SK-N-SH treated with all-trans-retinoic acid at 6 μM for 48 hours (cell line): Measurements from ENCODE around the gene EFL1.
"Not testable (repeated sequence)": the region's sequence is repeated elsewhere in the genome, so short reads cannot be mapped to it uniquely, and the experiment has no call there.

Experiments
- ATAC-seq: fragments of 200-7000 bp; cut with Tn5 transposase; 3 replicates; pipeline ENCODE4 v1.9.1; 2020; ENCODE audit warnings: mild to moderate bottlenecking, moderate library complexity
- ARNTL ChIP-seq: fragments of 450-650 bp; formaldehyde crosslinking; IDR thresholded peaks from 2 replicates; pipeline ENCODE4 v1.5.0; 2020; ENCODE audit warnings: low read depth, mild to moderate bottlenecking, moderate library complexity, borderline replicate concordance
- BACH2 ChIP-seq: fragments of 250-450 bp; sonication (Bioruptor Pico); IDR thresholded peaks from 2 replicates; pipeline ENCODE4 v1.9.0; 2021; ENCODE audit warnings: mild to moderate bottlenecking, borderline replicate concordance
- CSDC2 ChIP-seq: fragments of 250-450 bp; sonication (Bioruptor Pico); IDR thresholded peaks from 2 replicates; pipeline ENCODE4 v1.5.0; 2020; ENCODE audit warnings: mild to moderate bottlenecking, moderate library complexity
- ESRRG ChIP-seq: fragments of 250-450 bp; sonication (Bioruptor Pico); IDR thresholded peaks from 2 replicates; pipeline ENCODE4 v1.6.1; 2021; ENCODE audit warnings: mild to moderate bottlenecking
- GLIS3 ChIP-seq: fragments of 250-450 bp; sonication (Bioruptor Pico); IDR thresholded peaks from 2 replicates; pipeline ENCODE4 v1.5.0; 2020; ENCODE audit warnings: mild to moderate bottlenecking, moderate library complexity
- ISL1 ChIP-seq: fragments of 250-450 bp; sonication (Bioruptor Pico); IDR thresholded peaks from 2 replicates; pipeline ENCODE4 v2.1.2; 2022; ENCODE audit warnings: mild to moderate bottlenecking, moderate library complexity
- PPARA ChIP-seq: fragments of 250-450 bp; sonication (Bioruptor Pico); IDR thresholded peaks from 2 replicates; pipeline ENCODE4 v1.5.0; 2020; ENCODE audit warnings: mild to moderate bottlenecking, borderline replicate concordance
- RARB ChIP-seq: fragments of 250-450 bp; sonication (Bioruptor Pico); IDR thresholded peaks from 2 replicates; pipeline ENCODE4 v1.8.0; 2021; ENCODE audit warnings: mild to moderate bottlenecking, moderate library complexity
- SNAI2 ChIP-seq: fragments of 250-450 bp; sonication (Bioruptor Pico); IDR thresholded peaks from 2 replicates; pipeline ENCODE4 v1.5.0; 2020; ENCODE audit warnings: mild to moderate bottlenecking, moderate library complexity
- TCF4 ChIP-seq: fragments of 250-450 bp; sonication (Bioruptor Pico); IDR thresholded peaks from 2 replicates; pipeline ENCODE4 v1.8.0; 2021; ENCODE audit warnings: mild to moderate bottlenecking, moderate library complexity, borderline replicate concordance
- ZC3H10 ChIP-seq: fragments of 250-450 bp; sonication (Bioruptor Pico); IDR thresholded peaks from 2 replicates; pipeline ENCODE4 v1.5.1; 2021; ENCODE audit warnings: mild to moderate bottlenecking, moderate library complexity
- ZFP3 ChIP-seq: fragments of 250-450 bp; sonication (Bioruptor Pico); IDR thresholded peaks from 2 replicates; pipeline ENCODE4 v1.5.0; 2020; ENCODE audit warnings: mild to moderate bottlenecking, moderate library complexity
- ZFP30 ChIP-seq: fragments of 450-650 bp; formaldehyde crosslinking; IDR thresholded peaks from 2 replicates; pipeline ENCODE4 v1.5.0; 2022; ENCODE audit warnings: mild to moderate bottlenecking, moderate library complexity
- ZNF565 ChIP-seq: fragments of 450-650 bp; formaldehyde crosslinking; conservative IDR thresholded peaks from 2 replicates; pipeline ENCODE4 v1.5.0; 2020; ENCODE audit warnings: low read depth, mild to moderate bottlenecking, moderate library complexity
- ZNF70 ChIP-seq: fragments of 450-650 bp; formaldehyde crosslinking; IDR thresholded peaks from 2 replicates; pipeline ENCODE4 v1.5.0; 2020; ENCODE audit warnings: mild to moderate bottlenecking, moderate library complexity
- ZNF8 ChIP-seq: fragments of 450-650 bp; formaldehyde crosslinking; IDR thresholded peaks from 2 replicates; pipeline ENCODE4 v1.5.0; 2020; ENCODE audit warnings: mild to moderate bottlenecking, moderate library complexity
- TF ChIP-seq, protein P1 (sequence below): fragments of 250-450 bp; sonication (Bioruptor Pico); IDR thresholded peaks from 2 replicates; pipeline ENCODE4 v1.5.0; 2020; ENCODE audit warnings: mild to moderate bottlenecking, moderate library complexity
- TF ChIP-seq, protein P2 (sequence below): fragments of 250-450 bp; sonication (Bioruptor Pico); IDR thresholded peaks from 2 replicates; pipeline ENCODE4 v1.5.1; 2021; ENCODE audit warnings: mild to moderate bottlenecking, moderate library complexity
- TF ChIP-seq, protein P3 (sequence below): fragments of 250-450 bp; sonication (Bioruptor Pico); IDR thresholded peaks from 2 replicates; pipeline ENCODE4 v1.8.0; 2021; ENCODE audit warnings: low read depth, mild to moderate bottlenecking, moderate library complexity, borderline replicate concordance
- TF ChIP-seq, protein P4 (sequence below): fragments of 250-450 bp; sonication (Bioruptor Pico); IDR thresholded peaks from 2 replicates; pipeline ENCODE4 v1.8.0; 2020; ENCODE audit warnings: mild to moderate bottlenecking, moderate library complexity, borderline replicate concordance
- TF ChIP-seq, protein P5 (sequence below): fragments of 250-450 bp; sonication (Bioruptor Pico); IDR thresholded peaks from 2 replicates; pipeline ENCODE4 v1.5.1; 2020; ENCODE audit warnings: low read depth, mild to moderate bottlenecking, moderate library complexity

The EFL1 gene

DNA sequence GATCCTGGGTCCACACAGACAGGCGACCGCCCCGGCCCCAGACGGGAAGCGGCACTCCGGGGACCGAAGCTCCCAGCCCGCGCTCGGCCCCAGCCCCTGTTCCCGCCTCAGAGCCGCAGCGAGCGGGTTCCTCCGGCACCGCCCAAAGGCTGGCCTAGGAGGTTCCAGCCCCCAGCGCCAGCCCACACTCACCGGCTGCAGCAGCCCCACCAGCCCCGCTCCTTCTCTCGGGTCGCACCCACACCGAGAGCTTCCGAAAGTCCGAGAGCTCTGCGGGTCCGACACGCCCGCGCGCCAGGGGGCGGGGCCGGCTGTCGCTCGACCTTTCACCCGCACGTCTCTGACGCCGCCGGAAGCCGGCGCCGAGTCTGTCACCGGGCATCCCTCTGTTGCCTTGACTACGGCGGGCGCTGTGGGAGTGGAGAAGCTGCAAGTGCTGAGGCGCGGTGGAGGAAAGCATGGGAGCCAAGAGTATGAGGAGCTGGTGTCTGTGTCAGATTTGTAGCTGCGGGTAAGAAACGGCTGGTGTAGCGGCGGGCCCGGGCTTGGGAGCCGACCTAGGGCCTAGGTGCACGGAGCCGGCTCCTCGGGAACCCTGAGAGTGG, at the start of gene EFL1, which contains the start of gene SAXO2:
TSS of gene EFL1 (minus strand) at position 313 of the 605 bp plus-strand sequence. CDS start 956 bp downstream, outside the sequence.
TSS of gene SAXO2 (plus strand) at position 397 of the 605 bp plus-strand sequence. CDS start at position 459, 62 bp downstream.
- TF ChIP-seq, protein P1, sequence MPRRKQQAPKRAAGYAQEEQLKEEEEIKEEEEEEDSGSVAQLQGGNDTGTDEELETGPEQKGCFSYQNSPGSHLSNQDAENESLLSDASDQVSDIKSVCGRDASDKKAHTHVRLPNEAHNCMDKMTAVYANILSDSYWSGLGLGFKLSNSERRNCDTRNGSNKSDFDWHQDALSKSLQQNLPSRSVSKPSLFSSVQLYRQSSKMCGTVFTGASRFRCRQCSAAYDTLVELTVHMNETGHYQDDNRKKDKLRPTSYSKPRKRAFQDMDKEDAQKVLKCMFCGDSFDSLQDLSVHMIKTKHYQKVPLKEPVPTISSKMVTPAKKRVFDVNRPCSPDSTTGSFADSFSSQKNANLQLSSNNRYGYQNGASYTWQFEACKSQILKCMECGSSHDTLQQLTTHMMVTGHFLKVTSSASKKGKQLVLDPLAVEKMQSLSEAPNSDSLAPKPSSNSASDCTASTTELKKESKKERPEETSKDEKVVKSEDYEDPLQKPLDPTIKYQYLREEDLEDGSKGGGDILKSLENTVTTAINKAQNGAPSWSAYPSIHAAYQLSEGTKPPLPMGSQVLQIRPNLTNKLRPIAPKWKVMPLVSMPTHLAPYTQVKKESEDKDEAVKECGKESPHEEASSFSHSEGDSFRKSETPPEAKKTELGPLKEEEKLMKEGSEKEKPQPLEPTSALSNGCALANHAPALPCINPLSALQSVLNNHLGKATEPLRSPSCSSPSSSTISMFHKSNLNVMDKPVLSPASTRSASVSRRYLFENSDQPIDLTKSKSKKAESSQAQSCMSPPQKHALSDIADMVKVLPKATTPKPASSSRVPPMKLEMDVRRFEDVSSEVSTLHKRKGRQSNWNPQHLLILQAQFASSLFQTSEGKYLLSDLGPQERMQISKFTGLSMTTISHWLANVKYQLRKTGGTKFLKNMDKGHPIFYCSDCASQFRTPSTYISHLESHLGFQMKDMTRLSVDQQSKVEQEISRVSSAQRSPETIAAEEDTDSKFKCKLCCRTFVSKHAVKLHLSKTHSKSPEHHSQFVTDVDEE (CRISPR knock-in tag) = no peak
- TF ChIP-seq, protein P2, sequence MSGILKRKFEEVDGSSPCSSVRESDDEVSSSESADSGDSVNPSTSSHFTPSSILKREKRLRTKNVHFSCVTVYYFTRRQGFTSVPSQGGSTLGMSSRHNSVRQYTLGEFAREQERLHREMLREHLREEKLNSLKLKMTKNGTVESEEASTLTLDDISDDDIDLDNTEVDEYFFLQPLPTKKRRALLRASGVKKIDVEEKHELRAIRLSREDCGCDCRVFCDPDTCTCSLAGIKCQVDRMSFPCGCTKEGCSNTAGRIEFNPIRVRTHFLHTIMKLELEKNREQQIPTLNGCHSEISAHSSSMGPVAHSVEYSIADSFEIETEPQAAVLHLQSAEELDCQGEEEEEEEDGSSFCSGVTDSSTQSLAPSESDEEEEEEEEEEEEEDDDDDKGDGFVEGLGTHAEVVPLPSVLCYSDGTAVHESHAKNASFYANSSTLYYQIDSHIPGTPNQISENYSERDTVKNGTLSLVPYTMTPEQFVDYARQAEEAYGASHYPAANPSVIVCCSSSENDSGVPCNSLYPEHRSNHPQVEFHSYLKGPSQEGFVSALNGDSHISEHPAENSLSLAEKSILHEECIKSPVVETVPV (CRISPR knock-in tag) = no peak
- TF ChIP-seq ISL1 (CRISPR knock-in tag) = no peak
- no peak for TF ChIP-seq ZFP30 (CRISPR knock-in tag)
- TF ChIP-seq, protein P3, sequence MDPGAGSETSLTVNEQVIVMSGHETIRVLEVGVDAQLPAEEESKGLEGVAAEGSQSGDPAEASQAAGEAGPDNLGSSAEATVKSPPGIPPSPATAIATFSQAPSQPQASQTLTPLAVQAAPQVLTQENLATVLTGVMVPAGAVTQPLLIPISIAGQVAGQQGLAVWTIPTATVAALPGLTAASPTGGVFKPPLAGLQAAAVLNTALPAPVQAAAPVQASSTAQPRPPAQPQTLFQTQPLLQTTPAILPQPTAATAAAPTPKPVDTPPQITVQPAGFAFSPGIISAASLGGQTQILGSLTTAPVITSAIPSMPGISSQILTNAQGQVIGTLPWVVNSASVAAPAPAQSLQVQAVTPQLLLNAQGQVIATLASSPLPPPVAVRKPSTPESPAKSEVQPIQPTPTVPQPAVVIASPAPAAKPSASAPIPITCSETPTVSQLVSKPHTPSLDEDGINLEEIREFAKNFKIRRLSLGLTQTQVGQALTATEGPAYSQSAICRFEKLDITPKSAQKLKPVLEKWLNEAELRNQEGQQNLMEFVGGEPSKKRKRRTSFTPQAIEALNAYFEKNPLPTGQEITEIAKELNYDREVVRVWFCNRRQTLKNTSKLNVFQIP (CRISPR knock-in tag) = no peak
- TF ChIP-seq BACH2 (CRISPR knock-in tag) = no peak
- no peak for TF ChIP-seq ESRRG (CRISPR knock-in tag)
- TF ChIP-seq, protein P4, sequence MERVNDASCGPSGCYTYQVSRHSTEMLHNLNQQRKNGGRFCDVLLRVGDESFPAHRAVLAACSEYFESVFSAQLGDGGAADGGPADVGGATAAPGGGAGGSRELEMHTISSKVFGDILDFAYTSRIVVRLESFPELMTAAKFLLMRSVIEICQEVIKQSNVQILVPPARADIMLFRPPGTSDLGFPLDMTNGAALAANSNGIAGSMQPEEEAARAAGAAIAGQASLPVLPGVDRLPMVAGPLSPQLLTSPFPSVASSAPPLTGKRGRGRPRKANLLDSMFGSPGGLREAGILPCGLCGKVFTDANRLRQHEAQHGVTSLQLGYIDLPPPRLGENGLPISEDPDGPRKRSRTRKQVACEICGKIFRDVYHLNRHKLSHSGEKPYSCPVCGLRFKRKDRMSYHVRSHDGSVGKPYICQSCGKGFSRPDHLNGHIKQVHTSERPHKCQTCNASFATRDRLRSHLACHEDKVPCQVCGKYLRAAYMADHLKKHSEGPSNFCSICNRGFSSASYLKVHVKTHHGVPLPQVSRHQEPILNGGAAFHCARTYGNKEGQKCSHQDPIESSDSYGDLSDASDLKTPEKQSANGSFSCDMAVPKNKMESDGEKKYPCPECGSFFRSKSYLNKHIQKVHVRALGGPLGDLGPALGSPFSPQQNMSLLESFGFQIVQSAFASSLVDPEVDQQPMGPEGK (CRISPR knock-in tag) = no peak
- TF ChIP-seq TCF4 (CRISPR knock-in tag) = no peak
- TF ChIP-seq PPARA (CRISPR knock-in tag) = no peak
- no peak for TF ChIP-seq RARB (CRISPR knock-in tag)
- TF ChIP-seq ZNF565 = no peak
- TF ChIP-seq ZNF8 = no peak
- TF ChIP-seq SNAI2 (CRISPR knock-in tag) = no peak
- no peak for TF ChIP-seq ZFP3 (CRISPR knock-in tag)
- TF ChIP-seq CSDC2 (CRISPR knock-in tag) = no peak
- ATAC-seq = peak; percentile 96

DNA sequence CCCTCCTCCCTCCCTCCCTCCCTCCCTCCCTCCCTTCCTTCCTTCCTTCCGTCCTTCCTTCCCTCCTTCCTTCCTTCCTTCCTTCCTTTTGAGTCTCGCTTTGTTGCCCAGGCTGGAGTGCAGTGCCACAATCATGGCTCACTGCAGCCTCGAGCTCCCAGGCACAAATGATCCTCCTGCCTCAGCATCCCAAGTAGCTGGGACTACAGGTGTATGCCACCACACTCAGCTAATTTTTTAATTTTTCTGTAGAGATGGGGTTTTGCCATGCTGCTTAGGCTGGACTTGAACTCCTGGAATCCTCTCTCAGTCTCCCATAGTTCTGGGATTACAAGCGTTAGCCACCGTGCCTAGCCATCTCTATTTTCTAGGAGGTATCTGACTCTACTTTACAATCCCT, 48.8 kb upstream of the EFL1 start:
- not testable (repeated sequence) for ATAC-seq

DNA sequence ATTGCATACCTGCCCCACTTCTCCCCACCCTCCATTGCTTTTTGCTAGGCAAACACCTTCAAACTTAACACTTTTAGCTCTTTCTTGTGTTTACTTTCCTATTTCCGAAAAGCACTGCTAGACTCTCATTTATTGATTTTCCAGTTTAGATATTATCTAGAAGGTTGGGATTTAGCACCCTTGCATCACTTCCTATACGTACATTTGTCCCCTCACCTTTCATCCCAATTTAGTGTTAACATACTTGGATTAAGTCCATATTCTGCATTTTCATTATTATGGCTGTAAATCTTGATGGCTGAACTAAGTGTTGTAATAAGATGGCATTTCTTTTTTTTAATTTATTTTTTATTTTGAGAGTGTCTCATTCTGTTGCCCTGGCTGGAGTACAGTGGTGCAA, 47.3 kb upstream of the EFL1 start:
- ATAC-seq = no peak
- TF ChIP-seq, protein P4 (CRISPR knock-in tag) = no peak
- TF ChIP-seq ZNF70 (CRISPR knock-in tag) (no peak), BACH2 (CRISPR knock-in tag) (no peak), TCF4 (CRISPR knock-in tag) (no peak), ZFP3 (CRISPR knock-in tag) (no peak), ZNF565 (no peak), ARNTL (CRISPR knock-in tag) (no peak), ZC3H10 (CRISPR knock-in tag) (no peak), SNAI2 (CRISPR knock-in tag) (no peak), GLIS3 (CRISPR knock-in tag) (no peak), RARB (CRISPR knock-in tag) (no peak)
- TF ChIP-seq, protein P3 (CRISPR knock-in tag) = no peak
- TF ChIP-seq, protein P5, sequence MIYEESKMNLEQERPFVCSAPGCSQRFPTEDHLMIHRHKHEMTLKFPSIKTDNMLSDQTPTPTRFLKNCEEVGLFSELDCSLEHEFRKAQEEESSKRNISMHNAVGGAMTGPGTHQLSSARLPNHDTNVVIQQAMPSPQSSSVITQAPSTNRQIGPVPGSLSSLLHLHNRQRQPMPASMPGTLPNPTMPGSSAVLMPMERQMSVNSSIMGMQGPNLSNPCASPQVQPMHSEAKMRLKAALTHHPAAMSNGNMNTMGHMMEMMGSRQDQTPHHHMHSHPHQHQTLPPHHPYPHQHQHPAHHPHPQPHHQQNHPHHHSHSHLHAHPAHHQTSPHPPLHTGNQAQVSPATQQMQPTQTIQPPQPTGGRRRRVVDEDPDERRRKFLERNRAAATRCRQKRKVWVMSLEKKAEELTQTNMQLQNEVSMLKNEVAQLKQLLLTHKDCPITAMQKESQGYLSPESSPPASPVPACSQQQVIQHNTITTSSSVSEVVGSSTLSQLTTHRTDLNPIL (CRISPR knock-in tag) = no peak
- TF ChIP-seq, protein P2 (CRISPR knock-in tag) = no peak
